ENCODE measurements around the gene OBP2A. TPM values are rescaled to one million over a fixed set of nuclear protein-coding genes. Genes with fewer than 3 reads are reported as not detected.
"Not testable (repeated sequence)": the region's sequence is repeated elsewhere in the genome, so short reads cannot be mapped to it uniquely, and the experiment has no call there.

OBP2A gene
- total and polyA plus RNA-seq, 7 experiments from 2014 or later, result not detected

- CTCF ChIA-PET, result no interaction called here
- no peaks in the 10 kb centered on the region for H3K27me3 ChIP-seq (ENCODE audit: control insufficient read depth in 2 of 2, insufficient read depth in 2 of 2, low read length in 2 of 2)
- DNase-seq (no peak), ATAC-seq (no peak)
- H3K27ac ChIP-seq (ENCODE audit: low read depth, low read length), result no peak overlapping the region
- Mint-ChIP-seq H3K4me3 (no peak overlapping the region), H3K9me3 (peaks cover 5 to 28% (median 11%) of the 10 kb centered on the region in 11 donors), H3K36me3 (peaks cover 0 to 9% (median 6%) of the 10 kb centered on the region in 5 donors), H3K27ac (no peak overlapping the region), H3K27me3 (peaks cover 0 to 6% (median 0%) of the 10 kb centered on the region in 5 donors), H3K4me1 (peaks cover 0 to 20% (median 0%) of the 10 kb centered on the region in 7 donors)
- H3K4me3 ChIP-seq (ENCODE audit: low read length), result no peak overlapping the region
- peaks cover 0 to 12% (median 0%) of the 10 kb centered on the region in 3 experiments for H3K9me3 ChIP-seq (ENCODE audit: control insufficient read depth in 2 of 3, low read length in 3 of 3)
- no peaks in the 10 kb centered on the region for H3K4me1 ChIP-seq (ENCODE audit: control insufficient read depth in 2 of 2, insufficient read depth in 2 of 2, low read length in 2 of 2)
- no peaks in the 10 kb centered on the region for H3K36me3 ChIP-seq (ENCODE audit: control insufficient read depth in 2 of 3, insufficient read depth in 3 of 3, low read length in 3 of 3)
- POLR2A ChIA-PET, result no interaction called here
- intact Hi-C loops (cut with micrococcal nuclease), result no loop called here
These were observed 33.7 kb upstream of the OBP2A start for GRCh38 chr9:135512241-135512603.

GRCh38 chr9:135512904-135513303, 33.0 kb upstream of the OBP2A start:
- H3K27me3 ChIP-seq (ENCODE audit: control insufficient read depth in 2 of 2, insufficient read depth in 2 of 2, low read length in 2 of 2), result no peaks in the 10 kb centered on the region
- no peak overlapping the region for H3K4me3 ChIP-seq (ENCODE audit: low read length)
- no peak overlapping the region for H3K27ac ChIP-seq (ENCODE audit: low read depth, low read length)
- H3K27ac Mint-ChIP-seq, result no peak overlapping the region
- H3K4me3 Mint-ChIP-seq, result no peak overlapping the region
- ChIA-PET POLR2A (no interaction called here), CTCF (no interaction called here)
- H3K27me3 Mint-ChIP-seq, result peaks cover 0 to 7% (median 2%) of the 10 kb centered on the region in 5 donors
- intact Hi-C loops (cut with micrococcal nuclease), result no loop called here
- H3K9me3 ChIP-seq (ENCODE audit: control insufficient read depth in 2 of 3, low read length in 3 of 3), result peaks cover 0 to 11% (median 0%) of the 10 kb centered on the region in 3 experiments
- no peaks in the 10 kb centered on the region for H3K4me1 ChIP-seq (ENCODE audit: control insufficient read depth in 2 of 2, insufficient read depth in 2 of 2, low read length in 2 of 2)
- peaks cover 3 to 25% (median 11%) of the 10 kb centered on the region in 11 donors for H3K9me3 Mint-ChIP-seq
- ATAC-seq, result no peak
- DNase-seq, result no peak
- peaks cover 0 to 9% (median 6%) of the 10 kb centered on the region in 5 donors for H3K36me3 Mint-ChIP-seq
- no peaks in the 10 kb centered on the region for H3K36me3 ChIP-seq (ENCODE audit: control insufficient read depth in 2 of 3, insufficient read depth in 3 of 3, low read length in 3 of 3)
- H3K4me1 Mint-ChIP-seq, result peaks cover 0 to 20% (median 0%) of the 10 kb centered on the region in 7 donors

GRCh38 chr9:135513351-135513846, 32.5 kb upstream of the OBP2A start:
- peaks cover 0 to 6% (median 0%) of the 10 kb centered on the region in 3 experiments for H3K9me3 ChIP-seq (ENCODE audit: control insufficient read depth in 2 of 3, low read length in 3 of 3)
- DNase-seq, result no peak
- no peak for ATAC-seq
- intact Hi-C loops (cut with micrococcal nuclease), result no loop called here
- peak overlapping the region in 1 of 9 donors; percentile 60 for H3K27ac Mint-ChIP-seq
- no peaks in the 10 kb centered on the region for H3K36me3 ChIP-seq (ENCODE audit: control insufficient read depth in 2 of 3, insufficient read depth in 3 of 3, low read length in 3 of 3)
- peaks cover 0 to 9% (median 6%) of the 10 kb centered on the region in 5 donors for H3K36me3 Mint-ChIP-seq
- CTCF ChIA-PET, result no interaction called here
- no peaks in the 10 kb centered on the region for H3K4me1 ChIP-seq (ENCODE audit: control insufficient read depth in 2 of 2, insufficient read depth in 2 of 2, low read length in 2 of 2)
- no peaks in the 10 kb centered on the region for H3K27me3 ChIP-seq (ENCODE audit: control insufficient read depth in 2 of 2, insufficient read depth in 2 of 2, low read length in 2 of 2)
- peaks cover 0 to 8% (median 5%) of the 10 kb centered on the region in 5 donors for H3K27me3 Mint-ChIP-seq
- H3K27ac ChIP-seq (ENCODE audit: low read depth, low read length), result no peak overlapping the region
- POLR2A ChIA-PET, result no interaction called here
- H3K4me3 Mint-ChIP-seq, result no peak overlapping the region
- no peak overlapping the region for H3K4me3 ChIP-seq (ENCODE audit: low read length)
- H3K4me1 Mint-ChIP-seq, result peaks cover 0 to 20% (median 0%) of the 10 kb centered on the region in 7 donors
- H3K9me3 Mint-ChIP-seq, result peaks cover 0 to 20% (median 10%) of the 10 kb centered on the region in 11 donors

GRCh38 chr9:135513906-135514305, 32.0 kb upstream of the OBP2A start:
- not testable (repeated sequence) for H3K27me3 Mint-ChIP-seq, DNase-seq

GRCh38 chr9:135514342-135515082, 31.4 kb upstream of the OBP2A start:
- ATAC-seq, result no peak
- H3K27me3 Mint-ChIP-seq, result peaks cover 0 to 13% (median 6%) of the 10 kb centered on the region in 5 donors
- POLR2A ChIA-PET, result no interaction called here

More at GRCh38 chr9:135513906-135514305, 32.0 kb upstream of the OBP2A start:
- peaks cover 0 to 15% (median 7%) of the 10 kb centered on the region in 11 donors for H3K9me3 Mint-ChIP-seq
- intact Hi-C loops (cut with micrococcal nuclease); H3K27me3 ChIP-seq (ENCODE audit: control insufficient read depth in 2 of 2, insufficient read depth in 2 of 2, low read length in 2 of 2); H3K27ac ChIP-seq (ENCODE audit: low read depth, low read length); CTCF ChIA-PET; H3K36me3 Mint-ChIP-seq; ATAC-seq; H3K4me1 ChIP-seq (ENCODE audit: control insufficient read depth in 2 of 2, insufficient read depth in 2 of 2, low read length in 2 of 2); H3K9me3 ChIP-seq (ENCODE audit: control insufficient read depth in 2 of 3, low read length in 3 of 3); H3K27ac Mint-ChIP-seq; H3K36me3 ChIP-seq (ENCODE audit: control insufficient read depth in 2 of 3, insufficient read depth in 3 of 3, low read length in 3 of 3); H3K4me3 ChIP-seq (ENCODE audit: low read length); H3K4me3 Mint-ChIP-seq; POLR2A ChIA-PET: not testable (repeated sequence)
- peaks cover 0 to 20% (median 0%) of the 10 kb centered on the region in 7 donors for H3K4me1 Mint-ChIP-seq

GRCh38 chr9:135515083-135515951, 30.6 kb upstream of the OBP2A start:
- no peaks in the 10 kb centered on the region for H3K36me3 ChIP-seq (ENCODE audit: control insufficient read depth in 2 of 3, insufficient read depth in 3 of 3, low read length in 3 of 3)
- H3K4me3 ChIP-seq (ENCODE audit: low read length), result no peak overlapping the region
- no peaks in the 10 kb centered on the region for H3K4me1 ChIP-seq (ENCODE audit: control insufficient read depth in 2 of 2, insufficient read depth in 2 of 2, low read length in 2 of 2)
- no peak overlapping the region for H3K27ac ChIP-seq (ENCODE audit: low read depth, low read length)
- ChIA-PET CTCF (no interaction called here), POLR2A (no interaction called here)
- no peaks in the 10 kb centered on the region for H3K36me3 Mint-ChIP-seq
- H3K4me3 Mint-ChIP-seq, result no peak overlapping the region
- DNase-seq, result no peak
- no peaks in the 10 kb centered on the region for H3K9me3 ChIP-seq (ENCODE audit: control insufficient read depth in 2 of 3, low read length in 3 of 3)
- H3K4me1 Mint-ChIP-seq, result peaks cover 0 to 20% (median 0%) of the 10 kb centered on the region in 7 donors
- no peaks in the 10 kb centered on the region for H3K27me3 ChIP-seq (ENCODE audit: control insufficient read depth in 2 of 2, insufficient read depth in 2 of 2, low read length in 2 of 2)
- H3K27me3 Mint-ChIP-seq, result peaks cover 0 to 14% (median 6%) of the 10 kb centered on the region in 5 donors
- ATAC-seq, result no peak
- intact Hi-C loops (cut with micrococcal nuclease), result no loop called here
- H3K27ac Mint-ChIP-seq, result no peak overlapping the region
- peaks cover 0 to 6% (median 0%) of the 10 kb centered on the region in 11 donors for H3K9me3 Mint-ChIP-seq

More at GRCh38 chr9:135514342-135515082, 31.4 kb upstream of the OBP2A start:
- H3K27me3 ChIP-seq (ENCODE audit: control insufficient read depth in 2 of 2, insufficient read depth in 2 of 2, low read length in 2 of 2), result no peaks in the 10 kb centered on the region
- intact Hi-C loops (cut with micrococcal nuclease), result no loop called here
- no peak for DNase-seq
- no peak overlapping the region for H3K27ac ChIP-seq (ENCODE audit: low read depth, low read length)
- H3K9me3 ChIP-seq (ENCODE audit: control insufficient read depth in 2 of 3, low read length in 3 of 3), result no peaks in the 10 kb centered on the region
- Mint-ChIP-seq H3K27ac (no peak overlapping the region), H3K36me3 (no peaks in the 10 kb centered on the region), H3K4me3 (no peak overlapping the region), H3K9me3 (peaks cover 0 to 9% (median 1%) of the 10 kb centered on the region in 11 donors), H3K4me1 (peaks cover 0 to 20% (median 0%) of the 10 kb centered on the region in 7 donors)
- no peaks in the 10 kb centered on the region for H3K4me1 ChIP-seq (ENCODE audit: control insufficient read depth in 2 of 2, insufficient read depth in 2 of 2, low read length in 2 of 2)
- no peak overlapping the region for H3K4me3 ChIP-seq (ENCODE audit: low read length)
- CTCF ChIA-PET, result no interaction called here
- H3K36me3 ChIP-seq (ENCODE audit: control insufficient read depth in 2 of 3, insufficient read depth in 3 of 3, low read length in 3 of 3), result no peaks in the 10 kb centered on the region
